GM18505 (cell line): Measurements from ENCODE around the gene MYO5B.

Experiments used
- ATAC-seq: cut with Tn5 transposase; IDR thresholded peaks from one replicate; pipeline ENCODE4 v1.9.1; 2021; ENCODE audit not compliant: unreplicated experiment
- POLR2A ChIP-seq: IDR thresholded peaks from 4 replicates; pipeline ENCODE4 v1.6.1; 2011; ENCODE audit warnings: borderline replicate concordance; ENCODE audit not compliant: insufficient read depth, insufficient read length; ENCODE audit errors: extremely low read depth

MYO5B gene

DNA sequence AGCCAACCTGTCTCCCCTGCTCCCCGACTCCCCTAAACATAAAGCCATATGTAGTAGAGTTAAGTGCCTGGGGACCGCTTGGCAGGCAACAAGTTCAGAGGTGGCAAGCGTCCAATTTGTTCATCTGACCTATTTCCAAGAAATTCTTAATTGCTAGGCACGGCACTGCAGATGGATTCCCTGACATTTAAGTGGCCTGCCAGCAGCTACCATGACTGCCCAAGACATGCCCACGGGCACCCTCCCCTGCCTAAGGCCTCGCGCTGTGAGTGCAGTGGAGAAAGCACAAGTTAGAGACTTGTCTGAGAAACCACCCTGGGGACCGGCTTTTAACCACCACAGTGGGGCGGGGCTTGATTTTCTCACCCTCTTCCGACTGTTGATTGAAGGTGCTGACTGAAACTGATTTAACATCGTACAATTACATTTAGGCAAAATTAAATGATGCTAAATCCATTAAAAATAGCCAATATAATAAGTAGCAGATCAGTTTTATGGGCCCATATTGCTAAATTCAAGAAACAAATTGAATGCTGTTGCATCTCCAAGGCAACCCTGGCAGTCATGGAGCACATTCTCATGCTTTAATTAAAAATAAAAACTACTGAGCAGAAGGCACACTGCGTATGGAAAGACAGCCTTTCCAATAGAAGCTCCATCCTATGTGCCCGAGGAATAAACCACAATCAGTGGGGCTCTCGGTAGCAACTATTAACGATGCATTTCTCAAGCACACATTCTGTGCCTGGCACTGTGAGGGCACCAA is 218.0 kb downstream of the MYO5B start:
- TF ChIP-seq POLR2A: no peak

DNA sequence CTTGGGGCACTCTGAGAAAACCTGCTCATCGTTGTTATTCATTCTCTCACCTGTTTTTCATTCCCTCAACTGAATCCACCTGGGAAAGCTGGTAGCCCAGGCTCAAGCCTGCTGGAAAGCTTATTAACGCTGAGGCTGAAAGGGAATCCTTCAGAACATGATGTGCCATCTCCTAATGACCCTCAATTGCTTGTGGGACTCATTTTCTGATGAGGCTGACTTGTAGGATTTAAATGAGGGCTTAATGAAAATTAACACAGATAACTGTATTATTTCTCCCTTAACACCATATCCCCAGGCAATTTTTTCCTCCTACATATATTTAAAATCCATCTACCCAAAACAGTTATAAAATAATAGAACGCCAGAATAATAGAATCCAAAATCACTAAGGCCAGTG is 218.9 kb downstream of the MYO5B start:
- TF ChIP-seq POLR2A: no peak
- ATAC-seq: no peak

More for the DNA sequence above, 218.0 kb downstream of the MYO5B start:
- ATAC-seq: no peak

- TF ChIP-seq POLR2A: no peak
Measured at GRCh38 chr18:49974079-49974478, 220.9 kb downstream of the MYO5B start.

GRCh38 chr18:49973592-49973991 is 221.4 kb downstream of the MYO5B start:
- no peak for TF ChIP-seq POLR2A

More at GRCh38 chr18:49974079-49974478, 220.9 kb downstream of the MYO5B start:
- no peak for ATAC-seq

GRCh38 chr18:49972535-49972934 is 222.4 kb downstream of the MYO5B start:
- TF ChIP-seq POLR2A: no peak
- no peak for ATAC-seq

More at GRCh38 chr18:49973592-49973991, 221.4 kb downstream of the MYO5B start:
- ATAC-seq: no peak

DNA sequence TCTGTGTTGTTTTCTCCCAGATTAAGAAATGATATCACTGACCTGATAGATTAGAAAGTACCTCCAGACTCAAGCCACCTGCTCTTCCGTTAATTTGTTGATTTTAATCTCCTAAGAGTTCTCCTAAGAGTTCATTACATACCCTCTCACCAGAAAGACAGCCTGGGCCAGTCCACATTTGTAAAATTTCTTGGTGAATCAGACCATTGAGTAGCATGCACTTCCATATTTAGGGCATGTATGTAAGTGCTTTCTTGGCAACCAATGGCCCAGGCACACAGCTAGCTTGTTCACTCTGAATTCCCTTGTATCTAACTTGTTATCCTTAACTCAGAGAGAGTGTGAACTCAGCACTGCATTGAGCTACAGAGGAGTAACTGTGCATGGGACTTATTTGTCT is 223.5 kb downstream of the MYO5B start:
- TF ChIP-seq POLR2A: no peak
- ATAC-seq: no peak

DNA sequence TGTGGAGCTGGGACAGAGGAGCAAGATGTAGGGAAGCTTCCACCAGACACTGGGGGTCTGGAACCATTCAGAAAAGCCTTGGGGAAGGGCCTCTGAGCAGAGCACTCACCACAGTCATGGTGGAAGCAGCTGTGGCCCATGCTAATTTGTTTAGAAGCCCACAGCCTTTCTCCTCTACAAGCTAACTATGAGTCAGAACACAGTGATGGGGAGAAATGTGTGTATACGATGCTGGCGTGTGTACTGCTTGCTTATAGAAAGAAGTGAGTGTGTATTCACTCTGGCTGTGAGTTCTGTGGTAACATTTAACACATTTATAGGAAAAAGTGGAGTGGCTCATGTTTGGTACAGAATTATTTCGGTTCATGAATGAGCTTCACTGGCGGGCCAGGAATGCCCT is 224.6 kb downstream of the MYO5B start:
- ATAC-seq: no peak
- no peak for TF ChIP-seq POLR2A

DNA sequence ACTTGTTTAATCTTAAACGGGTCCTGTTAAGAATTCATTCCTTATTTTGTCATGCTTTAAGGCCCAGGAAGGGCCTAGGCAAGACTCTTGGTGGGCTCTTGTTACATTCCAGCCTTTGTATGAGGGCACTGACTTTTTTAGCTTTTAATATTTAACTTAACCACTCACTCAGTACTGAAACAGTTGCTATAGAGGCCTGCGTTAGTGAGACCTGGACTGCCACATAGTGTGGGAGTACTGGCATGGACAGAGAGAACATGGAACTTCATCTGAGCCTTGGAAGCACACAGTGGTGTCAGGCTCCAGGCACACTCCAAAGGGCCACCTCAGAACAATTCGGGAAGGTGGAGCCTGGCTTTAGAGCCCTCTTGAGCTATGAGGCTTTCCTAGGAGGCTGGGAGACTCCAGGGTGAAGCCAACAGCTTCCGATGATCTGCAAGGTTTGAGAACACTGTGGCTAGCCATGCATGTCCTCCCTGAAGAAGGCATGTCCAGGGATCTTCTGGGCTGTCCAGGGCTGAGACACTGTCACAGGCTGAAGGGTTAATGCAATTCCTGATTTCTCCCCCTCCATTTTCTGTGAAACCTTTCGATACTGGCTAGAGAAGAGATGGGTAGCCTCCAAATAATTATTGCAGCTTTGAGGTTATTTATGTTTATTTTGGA is 226.2 kb downstream of the MYO5B start:
- TF ChIP-seq POLR2A: no peak
- ATAC-seq: no peak

DNA sequence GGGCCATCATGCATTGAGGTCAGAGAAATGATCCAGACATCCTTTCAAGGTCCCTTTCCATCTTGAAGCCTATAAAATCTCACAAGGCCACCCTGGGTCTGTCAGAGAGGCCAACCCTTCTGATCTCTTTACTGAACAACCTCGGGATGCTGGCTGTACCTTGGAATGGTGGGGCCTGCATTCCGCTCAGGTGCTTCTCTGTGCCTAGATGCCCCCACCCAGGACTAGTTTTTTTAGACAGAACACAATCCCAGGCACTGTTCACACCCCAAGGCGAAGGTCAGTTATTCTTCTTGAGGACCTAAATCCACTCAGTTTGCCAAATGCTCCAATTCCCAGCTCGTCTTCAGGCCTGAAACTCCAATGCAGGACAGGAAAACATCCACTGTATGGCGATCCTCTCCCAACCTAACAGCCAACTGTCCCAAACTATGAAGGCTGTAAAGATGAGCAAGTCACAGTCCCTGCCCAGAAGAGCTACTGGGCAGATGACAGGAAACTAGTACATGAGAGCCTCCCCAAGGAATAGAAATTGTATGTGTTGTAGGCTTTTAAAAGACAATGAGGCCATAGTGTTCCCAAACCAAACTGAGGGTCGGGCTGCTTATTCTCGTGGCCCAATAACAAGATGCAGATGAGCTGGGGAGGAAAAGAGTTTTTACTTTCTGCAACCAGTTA is 227.2 kb downstream of the MYO5B start:
- no peak for ATAC-seq
- TF ChIP-seq POLR2A: no peak

GRCh38 chr18:49967171-49967570 is 227.8 kb downstream of the MYO5B start:
- no peak for TF ChIP-seq POLR2A
- no peak for ATAC-seq

DNA sequence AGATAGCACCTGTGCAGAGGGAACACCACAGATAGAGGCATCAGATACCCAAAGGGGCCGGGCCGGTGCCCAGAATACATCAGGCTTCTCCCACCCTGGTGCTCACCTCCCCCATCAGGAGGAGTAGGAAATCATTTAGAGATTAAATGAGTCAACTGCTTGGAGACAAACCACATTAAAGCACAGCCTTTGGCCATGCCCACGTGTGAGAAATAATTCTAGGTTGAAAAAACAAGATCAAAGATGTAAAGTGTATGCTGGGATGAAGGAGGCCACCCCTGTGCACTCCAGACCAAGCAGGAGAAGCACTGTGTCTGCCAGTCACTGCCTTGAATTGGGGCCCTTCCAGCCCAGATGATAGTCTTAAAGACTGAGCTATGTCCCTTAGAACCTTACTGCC is 228.9 kb downstream of the MYO5B start:
- no peak for ATAC-seq
- TF ChIP-seq POLR2A: no peak

DNA sequence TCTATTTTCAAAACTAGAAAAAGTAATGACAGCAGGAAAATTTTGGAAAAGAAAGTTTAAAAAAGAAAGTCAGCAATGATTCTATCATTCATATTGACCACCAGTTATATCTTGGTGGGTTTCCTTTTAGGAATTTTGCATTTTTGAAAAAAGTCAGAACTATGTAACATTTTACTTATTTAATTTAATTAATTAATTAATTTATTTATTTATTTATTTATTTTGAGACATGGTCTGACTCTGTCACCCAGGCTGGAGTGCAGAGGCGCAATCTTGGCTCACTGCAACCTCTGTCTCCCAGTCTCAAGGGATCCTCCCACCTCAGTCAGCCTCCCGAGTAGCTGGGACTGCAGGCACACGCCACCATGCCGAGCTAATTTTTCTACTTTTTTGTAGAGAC is 231.7 kb downstream of the MYO5B start:
- no peak for TF ChIP-seq POLR2A
- no peak for ATAC-seq

DNA sequence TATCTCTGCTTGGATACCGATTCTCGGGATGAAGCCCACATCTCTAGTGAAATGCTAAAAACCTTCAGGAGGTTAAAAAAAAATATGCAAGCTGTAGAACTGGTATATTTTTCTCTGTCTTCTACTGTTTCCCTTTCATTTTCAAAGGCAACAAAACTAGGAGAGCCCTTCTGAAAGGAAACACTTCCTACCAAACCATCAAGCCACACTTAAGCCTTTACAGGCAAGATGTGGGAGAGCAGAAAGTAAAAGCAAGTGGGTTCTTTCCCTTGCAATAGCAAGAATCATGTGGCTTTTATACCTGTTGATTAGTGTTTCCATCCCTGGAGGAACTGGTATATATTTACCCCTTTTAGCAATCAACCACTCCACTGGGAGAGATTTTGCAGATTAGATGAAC is 233.7 kb downstream of the MYO5B start:
- no peak for ATAC-seq
- TF ChIP-seq POLR2A: no peak

- ATAC-seq: no peak
- no peak for TF ChIP-seq POLR2A
Measured at GRCh38 chr18:49960376-49960775, 234.6 kb downstream of the MYO5B start.
